Measurements from ENCODE around the gene SSTR1. TPM values are rescaled to one million over a fixed set of nuclear protein-coding genes. Genes with fewer than 3 reads are reported as not detected.

SSTR1 gene
- total RNA-seq, 1 donor from 2014 or later = not detected

DNA sequence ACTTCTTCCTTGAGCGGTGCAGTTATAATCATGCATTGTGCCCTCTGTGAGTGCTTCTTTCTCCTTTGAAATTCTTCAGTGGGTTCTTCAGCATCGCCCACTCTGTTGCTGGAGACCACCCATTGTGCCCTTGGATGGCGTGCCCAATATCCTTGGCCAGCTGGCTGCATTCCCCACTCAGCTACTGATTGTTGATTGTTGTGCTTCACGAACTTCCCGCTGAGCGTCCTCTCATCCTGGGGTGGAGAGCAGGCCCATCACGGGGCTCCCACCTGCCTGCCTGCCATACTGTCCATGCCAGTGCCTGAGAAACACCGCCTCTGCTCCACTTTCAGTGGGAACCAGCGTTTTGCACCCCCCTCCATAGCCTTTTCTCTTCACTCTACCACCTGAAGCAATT is 8.6 kb upstream of the SSTR1 start:
- Histone ChIP-seq H3K4me2 (no peak overlapping the region), H3K9me3 (ENCODE audit: low read depth) (no peaks in the 10 kb centered on the region), H3K27me3 (peaks cover 6% of the 10 kb centered on the region), H3K4me1 (no peaks in the 10 kb centered on the region), H3K27ac (no peak overlapping the region), H3K36me3 (no peaks in the 10 kb centered on the region), H3K4me3 (no peak overlapping the region), H3K79me2 (ENCODE audit: low read depth) (no peaks in the 10 kb centered on the region), H3K9ac (no peak overlapping the region), H2AFZ (replicated peaks) (no peak overlapping the region), H4K20me1 (ENCODE audit: low read depth) (no peaks in the 10 kb centered on the region), H3F3A (ENCODE audit: low read depth) (no peaks in the 10 kb centered on the region)
- peaks cover 5% of the 10 kb centered on the region for H3K27me3 Mint-ChIP-seq (ENCODE audit: insufficient read depth, low read depth)
- H3K27ac Mint-ChIP-seq = no peak overlapping the region
- TF ChIP-seq EZH2phosphoT487 (IDR thresholded peaks at IDR 0.05) (no peak), EZH2 (IDR thresholded peaks at IDR 0.05) (no peak), CTCF (IDR thresholded peaks at IDR 0.05) (no peak)
- no peaks in the 10 kb centered on the region for H3K4me1 Mint-ChIP-seq
- DNase-seq (ENCODE audit: low spot score) = no peak
- no peaks in the 10 kb centered on the region for H3K9me3 Mint-ChIP-seq
- H3K4me3 Mint-ChIP-seq = no peak overlapping the region
- no peaks in the 10 kb centered on the region for H3K36me3 Mint-ChIP-seq

- H3K4me1 ChIP-seq = no peaks in the 10 kb centered on the region
- no peaks in the 10 kb centered on the region for H4K20me1 ChIP-seq (ENCODE audit: low read depth)
- H2AFZ ChIP-seq (replicated peaks) = no peak overlapping the region
- no peaks in the 10 kb centered on the region for H3K9me3 ChIP-seq (ENCODE audit: low read depth)
- no peak overlapping the region for H3K4me2 ChIP-seq
- Mint-ChIP-seq H3K36me3 (no peaks in the 10 kb centered on the region), H3K9me3 (no peaks in the 10 kb centered on the region), H3K4me3 (no peak overlapping the region), H3K27ac (no peak overlapping the region), H3K4me1 (no peaks in the 10 kb centered on the region), H3K27me3 (ENCODE audit: insufficient read depth, low read depth) (peaks cover 5% of the 10 kb centered on the region)
- no peaks in the 10 kb centered on the region for H3K36me3 ChIP-seq
- H3K27me3 ChIP-seq = peaks cover 2% of the 10 kb centered on the region
- no peaks in the 10 kb centered on the region for H3K79me2 ChIP-seq (ENCODE audit: low read depth)
- TF ChIP-seq EZH2 (IDR thresholded peaks at IDR 0.05) (no peak), CTCF (IDR thresholded peaks at IDR 0.05) (no peak), EZH2phosphoT487 (IDR thresholded peaks at IDR 0.05) (no peak)
- H3K9ac ChIP-seq = no peak overlapping the region
- H3K27ac ChIP-seq = no peak overlapping the region
- no peak overlapping the region for H3K4me3 ChIP-seq
- no peaks in the 10 kb centered on the region for H3F3A ChIP-seq (ENCODE audit: low read depth)
- DNase-seq (ENCODE audit: low spot score) = no peak
Measured at GRCh38 chr14:38199739-38200138, 8.0 kb upstream of the SSTR1 start.

GRCh38 chr14:38201137-38201828 is 6.4 kb upstream of the SSTR1 start:
- Histone ChIP-seq H2AFZ (replicated peaks) (no peak overlapping the region), H3F3A (ENCODE audit: low read depth) (no peaks in the 10 kb centered on the region), H3K9ac (no peak overlapping the region), H3K4me2 (no peak overlapping the region), H3K27ac (no peak overlapping the region), H3K4me1 (no peaks in the 10 kb centered on the region), H3K9me3 (ENCODE audit: low read depth) (no peaks in the 10 kb centered on the region), H3K4me3 (no peak overlapping the region), H3K27me3 (peaks cover 17% of the 10 kb centered on the region), H3K79me2 (ENCODE audit: low read depth) (no peaks in the 10 kb centered on the region), H3K36me3 (no peaks in the 10 kb centered on the region), H4K20me1 (ENCODE audit: low read depth) (no peaks in the 10 kb centered on the region)
- TF ChIP-seq EZH2 (IDR thresholded peaks at IDR 0.05) (no peak), CTCF (IDR thresholded peaks at IDR 0.05) (no peak), EZH2phosphoT487 (IDR thresholded peaks at IDR 0.05) (no peak)
- Mint-ChIP-seq H3K27me3 (ENCODE audit: insufficient read depth, low read depth) (peaks cover 10% of the 10 kb centered on the region), H3K4me1 (no peaks in the 10 kb centered on the region), H3K27ac (no peak overlapping the region), H3K4me3 (no peak overlapping the region), H3K36me3 (no peaks in the 10 kb centered on the region), H3K9me3 (peaks cover 5% of the 10 kb centered on the region)
- no peak for DNase-seq (ENCODE audit: low spot score)
